MM.1S (cell line): ENCODE results near the gene SGMS1.

Experiments
- DNase-seq: peaks from one replicate; pipeline ENCODE4 v3.0.0-alpha.2; 2015
- H2AFZ ChIP-seq: fragments of 300-600 bp; sonication (generic); 2 replicates; pipeline ENCODE4 v1.6.0; 2016; ENCODE audit warnings: antibody characterized with exemption, low read length
- H3F3A ChIP-seq: fragments of 300-600 bp; sonication (generic); 2 replicates; pipeline ENCODE4 v1.6.1; 2016; ENCODE audit warnings: mild to moderate bottlenecking, antibody characterized with exemption, low read length, moderate library complexity, mixed read lengths; ENCODE audit not compliant: insufficient read depth
- H3K27ac ChIP-seq: fragments of 300-600 bp; sonication (generic); 2 replicates; pipeline ENCODE4 v1.5.1; 2016; ENCODE audit warnings: mild to moderate bottlenecking, low read length
- H3K27me3 ChIP-seq: fragments of 300-600 bp; sonication (generic); replicated peaks from 2 replicates; pipeline ENCODE4 v1.6.0; 2016; ENCODE audit warnings: low read length; ENCODE audit not compliant: insufficient read depth
- H3K36me3 ChIP-seq: fragments of 300-600 bp; sonication (generic); replicated peaks from 2 replicates; pipeline ENCODE4 v1.6.1; 2016; ENCODE audit warnings: mild to moderate bottlenecking, low read length, mixed read lengths; ENCODE audit not compliant: insufficient read depth
- H3K4me1 ChIP-seq: fragments of 300-600 bp; sonication (generic); 2 replicates; pipeline ENCODE4 v1.6.1; 2016; ENCODE audit warnings: low read length, mixed read lengths
- H3K4me2 ChIP-seq: fragments of 300-600 bp; sonication (generic); 2 replicates; pipeline ENCODE4 v1.6.0; 2016; ENCODE audit warnings: low read depth, low read length
- H3K4me3 ChIP-seq: fragments of 300-600 bp; sonication (generic); 2 replicates; pipeline ENCODE4 v1.5.1; 2016; ENCODE audit warnings: low read length, mixed read lengths
- H3K79me2 ChIP-seq: fragments of 300-600 bp; sonication (generic); 2 replicates; pipeline ENCODE4 v1.6.1; 2016; ENCODE audit warnings: mixed run types, low read length, mixed read lengths
- H3K9ac ChIP-seq: fragments of 300-600 bp; sonication (generic); 2 replicates; pipeline ENCODE4 v1.6.1; 2016; ENCODE audit warnings: low read length, mixed read lengths
- H3K9me2 ChIP-seq: fragments of 300-600 bp; sonication (generic); replicated peaks from 2 replicates; pipeline ENCODE4 v1.6.1; 2016; ENCODE audit warnings: mild to moderate bottlenecking, low read length, mixed read lengths; ENCODE audit not compliant: insufficient read depth
- H3K9me3 ChIP-seq: fragments of 300-600 bp; sonication (generic); replicated peaks from 2 replicates; pipeline ENCODE4 v1.6.1; 2016; ENCODE audit warnings: mild to moderate bottlenecking, low read length, mixed read lengths; ENCODE audit not compliant: insufficient read depth
- H4K20me1 ChIP-seq: fragments of 300-600 bp; sonication (generic); 2 replicates; pipeline ENCODE4 v1.6.1; 2016; ENCODE audit warnings: mild to moderate bottlenecking, low read length, moderate library complexity, mixed read lengths; ENCODE audit not compliant: insufficient read depth
- EZH2 ChIP-seq: fragments of 300-600 bp; sonication (generic); optimal IDR thresholded peaks from 2 replicates; pipeline ENCODE3; 2017; ENCODE audit warnings: low read depth, mild to moderate bottlenecking, antibody characterized with exemption, low read length, mixed read lengths
- EZH2phosphoT487 ChIP-seq: fragments of 300-600 bp; sonication (generic); IDR thresholded peaks from 2 replicates; pipeline ENCODE4 v1.6.1; 2018; ENCODE audit warnings: antibody characterized with exemption, low read length
- TF ChIP-seq, protein P1 (sequence below): fragments of 300-600 bp; sonication (generic); IDR thresholded peaks from 2 replicates; pipeline ENCODE4 v1.5.1; 2016; ENCODE audit warnings: antibody characterized with exemption, low read length, mixed read lengths

SGMS1 gene

DNA sequence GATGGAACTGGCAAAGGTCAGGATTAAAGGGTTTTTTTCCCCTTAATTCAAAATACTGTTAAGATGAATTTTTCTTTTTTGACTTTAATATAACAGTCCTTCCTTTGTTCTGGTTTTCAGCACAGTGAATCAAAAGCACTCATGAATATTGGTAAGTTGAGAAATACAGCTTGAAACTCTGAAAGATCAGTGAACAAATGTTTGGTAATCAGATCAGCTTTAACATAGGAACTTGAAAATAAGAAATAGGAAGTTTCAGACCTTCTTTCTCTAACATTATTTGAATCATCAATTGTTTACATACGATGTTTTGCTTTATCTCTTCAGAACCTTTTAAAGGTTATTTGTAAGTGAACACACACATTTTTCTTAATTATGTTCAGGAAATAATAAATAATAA lies 90.5 kb downstream of the SGMS1 start:
- no peak overlapping the region for H2AFZ ChIP-seq
- no peak overlapping the region for H3K9ac ChIP-seq
- no peaks in the 10 kb centered on the region for H4K20me1 ChIP-seq
- no peaks in the 10 kb centered on the region for H3K36me3 ChIP-seq
- H3K79me2 ChIP-seq: peaks cover 6% of the 10 kb centered on the region
- TF ChIP-seq EZH2phosphoT487 (no peak), EZH2 (no peak)
- TF ChIP-seq, protein P1, sequence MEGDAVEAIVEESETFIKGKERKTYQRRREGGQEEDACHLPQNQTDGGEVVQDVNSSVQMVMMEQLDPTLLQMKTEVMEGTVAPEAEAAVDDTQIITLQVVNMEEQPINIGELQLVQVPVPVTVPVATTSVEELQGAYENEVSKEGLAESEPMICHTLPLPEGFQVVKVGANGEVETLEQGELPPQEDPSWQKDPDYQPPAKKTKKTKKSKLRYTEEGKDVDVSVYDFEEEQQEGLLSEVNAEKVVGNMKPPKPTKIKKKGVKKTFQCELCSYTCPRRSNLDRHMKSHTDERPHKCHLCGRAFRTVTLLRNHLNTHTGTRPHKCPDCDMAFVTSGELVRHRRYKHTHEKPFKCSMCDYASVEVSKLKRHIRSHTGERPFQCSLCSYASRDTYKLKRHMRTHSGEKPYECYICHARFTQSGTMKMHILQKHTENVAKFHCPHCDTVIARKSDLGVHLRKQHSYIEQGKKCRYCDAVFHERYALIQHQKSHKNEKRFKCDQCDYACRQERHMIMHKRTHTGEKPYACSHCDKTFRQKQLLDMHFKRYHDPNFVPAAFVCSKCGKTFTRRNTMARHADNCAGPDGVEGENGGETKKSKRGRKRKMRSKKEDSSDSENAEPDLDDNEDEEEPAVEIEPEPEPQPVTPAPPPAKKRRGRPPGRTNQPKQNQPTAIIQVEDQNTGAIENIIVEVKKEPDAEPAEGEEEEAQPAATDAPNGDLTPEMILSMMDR: no peak
- H3K27ac ChIP-seq: no peak overlapping the region
- no peak overlapping the region for H3K4me3 ChIP-seq
- no peak for DNase-seq
- no peaks in the 10 kb centered on the region for H3K9me3 ChIP-seq
- no peak overlapping the region for H3K4me2 ChIP-seq
- H3K9me2 ChIP-seq: no peaks in the 10 kb centered on the region
- H3F3A ChIP-seq: no peaks in the 10 kb centered on the region
- H3K4me1 ChIP-seq: no peaks in the 10 kb centered on the region
- H3K27me3 ChIP-seq: no peaks in the 10 kb centered on the region

DNA sequence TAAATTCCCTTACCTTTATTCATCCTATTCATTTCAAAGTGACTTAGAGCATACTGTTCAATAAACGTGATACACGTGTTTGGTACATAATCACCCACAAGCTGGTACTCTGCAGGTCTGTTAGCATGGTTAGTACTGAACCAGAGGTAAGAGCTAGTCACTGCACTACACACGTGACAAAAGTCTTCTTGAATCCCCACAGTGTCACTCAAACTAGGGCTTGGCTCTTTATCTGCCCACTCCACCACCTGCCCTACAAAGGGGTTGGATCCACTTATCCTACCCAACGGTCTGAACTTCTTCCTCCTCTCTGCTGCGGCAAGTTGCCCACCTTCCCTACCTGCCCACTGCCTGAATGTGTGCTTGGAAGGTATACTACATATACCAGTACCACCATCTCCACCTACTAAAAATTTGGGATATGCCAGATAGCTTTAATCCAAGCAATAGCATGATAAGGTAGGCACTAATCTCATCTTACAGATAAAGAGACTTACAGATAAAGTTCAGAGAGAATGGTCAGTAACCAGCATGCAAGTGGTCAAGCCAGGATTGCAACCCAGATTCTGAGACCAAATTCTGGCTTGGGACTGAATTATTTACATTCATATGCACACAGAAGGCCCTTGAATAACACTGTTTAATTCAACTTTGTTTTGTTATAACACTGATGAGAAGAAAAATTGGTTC lies 92.2 kb downstream of the SGMS1 start:
- TF ChIP-seq, protein P1: no peak
- TF ChIP-seq EZH2phosphoT487: no peak
- TF ChIP-seq EZH2: no peak
- no peak for DNase-seq
- no peaks in the 10 kb centered on the region for H4K20me1 ChIP-seq

GRCh38 chr10:50529660-50530059 lies 94.1 kb downstream of the SGMS1 start:
- no peak overlapping the region for H3K4me2 ChIP-seq
- TF ChIP-seq, protein P1: no peak
- TF ChIP-seq EZH2 (no peak), EZH2phosphoT487 (no peak)
- no peak overlapping the region for H2AFZ ChIP-seq
- no peaks in the 10 kb centered on the region for H3K4me1 ChIP-seq
- H3K27ac ChIP-seq: no peak overlapping the region
- H3K9me3 ChIP-seq: no peaks in the 10 kb centered on the region
- no peaks in the 10 kb centered on the region for H3K9me2 ChIP-seq
- DNase-seq: no peak
- no peaks in the 10 kb centered on the region for H3K36me3 ChIP-seq
- peaks cover 3% of the 10 kb centered on the region; the same call in 1 of the 2 replicates for H3K79me2 ChIP-seq
- H3F3A ChIP-seq: no peaks in the 10 kb centered on the region
- no peak overlapping the region for H3K4me3 ChIP-seq
- no peaks in the 10 kb centered on the region for H4K20me1 ChIP-seq
- no peak overlapping the region for H3K9ac ChIP-seq
- no peaks in the 10 kb centered on the region for H3K27me3 ChIP-seq

More for the DNA sequence above, 92.2 kb downstream of the SGMS1 start:
- H3K4me3 ChIP-seq: no peak overlapping the region
- H3K27me3 ChIP-seq: no peaks in the 10 kb centered on the region
- H3K36me3 ChIP-seq: no peaks in the 10 kb centered on the region
- no peak overlapping the region for H3K4me2 ChIP-seq
- peaks cover under 1% of the 10 kb centered on the region; the same call in 1 of the 2 replicates for H3K79me2 ChIP-seq
- H3F3A ChIP-seq: no peaks in the 10 kb centered on the region
- no peaks in the 10 kb centered on the region for H3K4me1 ChIP-seq
- no peak overlapping the region for H3K9ac ChIP-seq
- no peaks in the 10 kb centered on the region for H3K9me2 ChIP-seq
- no peak overlapping the region for H3K27ac ChIP-seq
- H2AFZ ChIP-seq: no peak overlapping the region
- H3K9me3 ChIP-seq: no peaks in the 10 kb centered on the region
